Left ventricle myocardium inferior (tissue), 1 donor: ENCODE measurements around the gene CXCR3. TPM values are rescaled to one million over a fixed set of nuclear protein-coding genes. Genes with fewer than 3 reads are reported as not detected.
"Not testable (repeated sequence)": the region's sequence is repeated elsewhere in the genome, so short reads cannot be mapped to it uniquely, and the experiment has no call there.

Source experiments
- DNase-seq: peaks from one replicate; pipeline ENCODE4 v3.0.0-alpha.2; 2020
- H3K27ac ChIP-seq: fragments of 200-600 bp; replicated peaks from 2 replicates; pipeline ENCODE4 v1.8.0; 2021
- H3K27me3 ChIP-seq: fragments of 200-600 bp; 2 replicates; pipeline ENCODE4 v1.8.0; 2021; ENCODE audit warnings: low read depth
- H3K36me3 ChIP-seq: fragments of 200-600 bp; 2 replicates; pipeline ENCODE4 v1.8.0; 2021
- H3K4me1 ChIP-seq: fragments of 200-600 bp; 2 replicates; pipeline ENCODE4 v1.8.0; 2021
- H3K4me3 ChIP-seq: fragments of 200-600 bp; 2 replicates; pipeline ENCODE4 v1.8.0; 2021; ENCODE audit warnings: mild to moderate bottlenecking, moderate library complexity
- H3K9me3 ChIP-seq: fragments of 200-600 bp; replicated peaks from 2 replicates; pipeline ENCODE4 v1.8.0; 2021
- CTCF ChIP-seq: fragments of 200-600 bp; IDR thresholded peaks from 2 replicates; pipeline ENCODE4 v1.8.0; 2021; ENCODE audit warnings: antibody characterized with exemption, mild to moderate bottlenecking, borderline replicate concordance
- intact Hi-C: fragments of 100-400 bp; cut with micrococcal nuclease; formaldehyde crosslinking; loops from one replicate; pipeline ENCODE4 v1.11.0; 2022
- total RNA-seq: library from RNA; stranded (reverse); fragmentation: NEBNext Ultra II Directional; extraction: Animal tissue kit (Norgen Biotek cat#: 25700); gene quantifications from one replicate; pipeline ENCODE4 v1.2.1, GENCODE V29; 2021
- donor health status: DM: no; HTN: yes; CAD: no; lungs with severe emphysema.

Gene CXCR3
- total RNA-seq, 1 donor from 2014 or later, result not detected

DNA sequence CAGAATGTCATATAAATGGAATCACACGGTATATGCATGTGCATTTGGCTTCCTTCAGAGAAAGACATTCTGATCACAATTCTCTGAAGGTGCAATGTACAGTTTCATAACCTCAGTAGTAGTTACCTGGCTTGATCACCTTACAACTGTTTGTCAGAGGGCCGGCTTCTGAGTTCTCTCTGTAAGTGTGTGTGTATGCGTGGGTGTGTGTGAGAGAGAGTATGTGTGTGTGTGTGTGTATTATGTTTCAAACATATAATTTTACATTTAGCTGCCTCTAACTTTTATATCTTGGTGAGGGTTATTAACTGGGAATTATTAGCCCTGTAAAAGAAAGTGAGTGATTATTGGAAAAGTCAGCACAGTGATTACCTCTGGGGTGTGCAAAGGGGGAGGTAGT, 41.0 kb upstream of the CXCR3 start:
- H3K36me3 ChIP-seq, result no peaks in the 10 kb centered on the region
- no peaks in the 10 kb centered on the region for H3K27me3 ChIP-seq
- DNase-seq, result no peak
- H3K4me3 ChIP-seq, result no peak overlapping the region
- intact Hi-C loops, result no loop called here
- H3K9me3 ChIP-seq, result no peaks in the 10 kb centered on the region
- no peak for TF ChIP-seq CTCF
- H3K4me1 ChIP-seq, result no peaks in the 10 kb centered on the region
- no peak overlapping the region for H3K27ac ChIP-seq

DNA sequence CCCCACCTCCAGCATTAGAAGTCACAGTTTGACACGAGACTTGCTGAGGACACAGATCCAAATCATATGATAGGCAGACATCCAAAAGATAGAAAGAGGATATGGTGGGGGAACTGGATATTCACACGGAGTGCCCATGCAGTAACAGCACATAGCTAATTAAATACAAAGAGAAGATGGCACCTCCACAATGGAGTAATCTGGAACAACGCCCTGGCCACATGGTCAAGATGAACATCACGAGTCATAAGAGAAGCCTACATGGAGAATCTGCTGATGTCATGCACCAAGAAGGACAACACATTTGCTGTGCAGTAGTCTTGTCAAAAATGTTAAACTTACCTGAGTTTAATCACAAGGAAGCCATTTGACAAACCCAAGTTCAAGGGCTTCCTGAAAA, 39.0 kb upstream of the CXCR3 start:
- no peak for DNase-seq
- no peaks in the 10 kb centered on the region for H3K36me3 ChIP-seq
- H3K4me3 ChIP-seq, result no peak overlapping the region
- H3K9me3 ChIP-seq, result no peaks in the 10 kb centered on the region
- TF ChIP-seq CTCF, result no peak
- intact Hi-C loops, result no loop called here
- no peaks in the 10 kb centered on the region for H3K27me3 ChIP-seq
- no peak overlapping the region for H3K27ac ChIP-seq
- H3K4me1 ChIP-seq, result no peaks in the 10 kb centered on the region

GRCh38 chrX:71653344-71653743, 35.0 kb upstream of the CXCR3 start:
- intact Hi-C loops, result no loop called here
- no peaks in the 10 kb centered on the region for H3K9me3 ChIP-seq
- TF ChIP-seq CTCF, result no peak
- no peak for DNase-seq
- H3K27me3 ChIP-seq, result no peaks in the 10 kb centered on the region
- H3K4me1 ChIP-seq, result no peaks in the 10 kb centered on the region
- H3K4me3 ChIP-seq, result no peak overlapping the region
- H3K36me3 ChIP-seq, result no peaks in the 10 kb centered on the region
- H3K27ac ChIP-seq, result no peak overlapping the region

- no peaks in the 10 kb centered on the region for H3K36me3 ChIP-seq
- intact Hi-C loops, result no loop called here
Observed at GRCh38 chrX:71652405-71652804, 34.1 kb upstream of the CXCR3 start.

GRCh38 chrX:71650333-71650969, 32.1 kb upstream of the CXCR3 start:
- DNase-seq, result no peak
- Histone ChIP-seq H3K27me3 (no peaks in the 10 kb centered on the region), H3K4me1 (no peaks in the 10 kb centered on the region), H3K9me3 (no peaks in the 10 kb centered on the region), H3K36me3 (no peaks in the 10 kb centered on the region), H3K27ac (no peak overlapping the region), H3K4me3 (no peak overlapping the region)
- peak; percentile 47 for TF ChIP-seq CTCF
- intact Hi-C loops, result no loop called here

More at GRCh38 chrX:71652405-71652804, 34.1 kb upstream of the CXCR3 start:
- peak; percentile 66 for TF ChIP-seq CTCF
- no peaks in the 10 kb centered on the region for H3K4me1 ChIP-seq
- H3K4me3 ChIP-seq, result no peak overlapping the region
- DNase-seq, result no peak
- H3K27me3 ChIP-seq, result no peaks in the 10 kb centered on the region
- H3K9me3 ChIP-seq, result no peaks in the 10 kb centered on the region
- H3K27ac ChIP-seq, result no peak overlapping the region

- intact Hi-C loops, H3K27ac ChIP-seq, H3K36me3 ChIP-seq, H3K4me1 ChIP-seq, H3K4me3 ChIP-seq, DNase-seq, H3K9me3 ChIP-seq, H3K27me3 ChIP-seq: not testable (repeated sequence)
Observed at GRCh38 chrX:71644406-71644805, 26.1 kb upstream of the CXCR3 start.
